GM13977 (cell line): ENCODE measurements around the gene MSANTD1.

Source experiments
- DNase-seq: peaks from one replicate; pipeline ENCODE4 v3.0.0; 2012; ENCODE audit warnings: low spot score
- CTCF ChIP-seq: IDR thresholded peaks from 2 replicates; pipeline ENCODE4 v1.5.1; 2012; ENCODE audit warnings: mild to moderate bottlenecking, control low read depth; ENCODE audit not compliant: insufficient read depth; ENCODE audit errors: extremely low read depth, missing control alignments
- in situ Hi-C: fragments of 300-500 bp; cut with MboI; formaldehyde crosslinking; loops from one replicate; pipeline ENCODE4 v1.12.0; 2022; ENCODE audit warnings: low sequenced_read_pairs, low pct_unique_long_range_greater_than_20kb, mixed read lengths, inconsistent platforms; ENCODE audit not compliant: unreplicated experiment

MSANTD1 gene

GRCh38 chr4:3235581-3235980 lies 13.4 kb upstream of the MSANTD1 start:
- no peak for TF ChIP-seq CTCF
- DNase-seq, result no peak
- in situ Hi-C loops, result no loop called here

- TF ChIP-seq CTCF, result no peak
- in situ Hi-C loops, result no loop called here
- DNase-seq, result no peak
Measured at GRCh38 chr4:3236326-3236878, 12.6 kb upstream of the MSANTD1 start.

GRCh38 chr4:3237266-3237665 lies 11.7 kb upstream of the MSANTD1 start:
- no peak for TF ChIP-seq CTCF
- in situ Hi-C loops, result no loop called here
- no peak for DNase-seq

GRCh38 chr4:3237712-3238560 lies 11.0 kb upstream of the MSANTD1 start:
- DNase-seq, result no peak
- in situ Hi-C loops, result no loop called here
- no peak for TF ChIP-seq CTCF

GRCh38 chr4:3238721-3239120 lies 10.2 kb upstream of the MSANTD1 start:
- no peak for DNase-seq
- TF ChIP-seq CTCF, result no peak
- in situ Hi-C loops, result no loop called here

GRCh38 chr4:3239303-3239702 lies 9.7 kb upstream of the MSANTD1 start:
- TF ChIP-seq CTCF, result no peak
- no peak for DNase-seq
- in situ Hi-C loops, result no loop called here
